Measurements from ENCODE around the gene SCARB2.
"Not testable (repeated sequence)": the region's sequence is repeated elsewhere in the genome, so short reads cannot be mapped to it uniquely, and the experiment has no call there.

The SCARB2 gene

GRCh38 chr4:76213415-76214176 lies at the start of gene SCARB2:
SCARB2 (minus strand) TSS chr4:76213824; CDS start chr4:76213543, 281 bp downstream.
- DNase-seq = peak; percentile 81

- DNase-seq = no peak
Observed at GRCh38 chr4:76260571-76260970, 46.9 kb upstream of the SCARB2 start.

- no peak for DNase-seq
Observed at GRCh38 chr4:76257824-76258223, 44.2 kb upstream of the SCARB2 start.

- DNase-seq = no peak
Observed at GRCh38 chr4:76256968-76257367, 43.3 kb upstream of the SCARB2 start.

GRCh38 chr4:76256032-76256431 lies 42.4 kb upstream of the SCARB2 start:
- DNase-seq = no peak

- DNase-seq = no peak
Observed at GRCh38 chr4:76253511-76253910, 39.9 kb upstream of the SCARB2 start.

- DNase-seq = no peak
Observed at GRCh38 chr4:76252271-76252653, 38.6 kb upstream of the SCARB2 start.

GRCh38 chr4:76251441-76252270 lies 38.0 kb upstream of the SCARB2 start, which contains the start of gene FAM47E:
FAM47E (plus strand) TSS chr4:76251721; CDS start chr4:76251747, 26 bp downstream.
- peak; percentile 22 for DNase-seq

GRCh38 chr4:76250962-76251361 lies 37.3 kb upstream of the SCARB2 start:
- DNase-seq = no peak

- no peak for DNase-seq
Observed at GRCh38 chr4:76246852-76247251, 33.2 kb upstream of the SCARB2 start.

GRCh38 chr4:76246025-76246424 lies 32.4 kb upstream of the SCARB2 start:
- no peak for DNase-seq

- not testable (repeated sequence) for DNase-seq
Observed at GRCh38 chr4:76243877-76244276, 30.3 kb upstream of the SCARB2 start.

GRCh38 chr4:76240236-76240635 lies 26.6 kb upstream of the SCARB2 start:
- no peak for DNase-seq

GRCh38 chr4:76238701-76239100 lies 25.1 kb upstream of the SCARB2 start:
- DNase-seq = no peak

GRCh38 chr4:76238236-76238635 lies 24.6 kb upstream of the SCARB2 start:
- no peak for DNase-seq

GRCh38 chr4:76235915-76236314 lies 22.3 kb upstream of the SCARB2 start:
- DNase-seq = no peak

- DNase-seq = no peak
Observed at GRCh38 chr4:76235407-76235806, 21.8 kb upstream of the SCARB2 start.

- DNase-seq = no peak
Observed at GRCh38 chr4:76234679-76235044, 21.0 kb upstream of the SCARB2 start.

- no peak for DNase-seq
Observed at GRCh38 chr4:76233967-76234678, 20.5 kb upstream of the SCARB2 start.

- DNase-seq = no peak
Observed at GRCh38 chr4:76233529-76233928, 19.9 kb upstream of the SCARB2 start.

- no peak for DNase-seq
Observed at GRCh38 chr4:76233083-76233482, 19.5 kb upstream of the SCARB2 start.

GRCh38 chr4:76232681-76233080 lies 19.1 kb upstream of the SCARB2 start:
- DNase-seq = no peak

- no peak for DNase-seq
Observed at GRCh38 chr4:76226418-76226817, 12.8 kb upstream of the SCARB2 start.

- DNase-seq = no peak
Observed at GRCh38 chr4:76224171-76224570, 10.5 kb upstream of the SCARB2 start.
